Measurements from ENCODE around the gene GSPT1.

The GSPT1 gene

GRCh38 chr16:11909653-11910545 is 5.9 kb downstream of the GSPT1 start:
- DNase-seq: no peak

GRCh38 chr16:11907160-11907970 is 8.4 kb downstream of the GSPT1 start:
- no peak for DNase-seq

- no peak for DNase-seq
Observed at GRCh38 chr16:11903906-11904305, 11.8 kb downstream of the GSPT1 start.

GRCh38 chr16:11901091-11901490 is 14.7 kb downstream of the GSPT1 start:
- DNase-seq: no peak

- no peak for DNase-seq
Observed at GRCh38 chr16:11896486-11897176, 19.1 kb downstream of the GSPT1 start.

GRCh38 chr16:11893571-11893970 is 22.2 kb downstream of the GSPT1 start:
- no peak for DNase-seq

GRCh38 chr16:11892761-11893160 is 23.0 kb downstream of the GSPT1 start:
- DNase-seq: no peak

- no peak for DNase-seq
Observed at GRCh38 chr16:11890231-11890965, 25.4 kb downstream of the GSPT1 start.

DNA sequence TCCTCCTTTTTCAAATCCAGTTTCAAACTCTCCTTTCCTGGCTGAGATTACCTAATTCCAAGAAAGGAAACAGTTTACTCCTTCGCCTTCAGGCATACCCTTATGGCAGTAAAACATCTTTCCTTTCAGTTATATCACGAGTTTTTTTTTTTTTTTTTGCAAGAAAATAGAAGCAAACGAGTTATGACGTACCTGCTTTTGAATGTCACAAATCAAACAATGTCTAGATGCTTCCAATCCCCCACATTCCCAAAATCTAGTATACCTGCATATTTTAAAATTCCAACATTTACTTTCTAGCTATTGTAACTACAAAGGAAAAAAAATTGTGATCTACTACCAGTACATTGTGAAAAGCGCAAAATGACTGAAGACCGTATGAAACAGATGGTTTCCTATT is 28.9 kb downstream of the GSPT1 start:
- DNase-seq: no peak

- DNase-seq: no peak
Observed at GRCh38 chr16:11884035-11884434, 31.7 kb downstream of the GSPT1 start.

DNA sequence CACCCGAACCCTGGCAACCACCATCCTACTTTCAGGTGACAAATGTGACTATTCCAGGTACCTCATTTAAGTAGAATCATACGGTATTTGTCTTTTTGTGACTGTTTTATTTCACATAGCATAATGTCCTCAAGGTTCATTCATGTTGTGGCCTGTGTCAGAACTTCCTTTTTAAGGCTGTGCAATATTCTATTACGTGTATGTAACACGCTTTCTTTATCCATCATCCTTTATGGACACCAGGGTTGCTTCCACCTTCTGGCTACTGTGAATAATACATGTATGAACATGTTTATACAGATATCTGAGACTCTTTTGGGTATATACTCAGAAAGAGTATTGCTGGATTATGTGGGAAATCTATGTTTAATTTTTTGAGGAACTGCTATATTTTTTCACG is 35.7 kb downstream of the GSPT1 start:
- DNase-seq: no peak

DNA sequence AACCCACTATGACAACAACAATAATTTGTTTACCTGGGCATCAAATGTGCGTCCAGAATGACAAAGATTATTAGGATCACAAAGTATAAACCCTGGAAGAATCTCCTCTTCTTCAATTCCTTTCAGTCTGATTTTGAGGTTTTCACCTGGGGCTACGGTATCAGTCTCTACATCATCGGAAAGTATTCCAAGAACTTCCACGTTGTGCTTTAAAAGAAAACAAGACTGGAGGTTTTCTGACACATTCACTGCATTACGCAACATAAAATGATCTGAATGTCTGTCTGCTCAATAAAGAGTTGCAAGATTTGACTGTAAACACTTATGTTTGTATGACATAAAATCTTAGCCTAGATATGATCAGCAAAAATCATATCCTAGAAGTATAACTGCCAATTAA is 38.4 kb downstream of the GSPT1 start:
- DNase-seq: no peak

- DNase-seq: no peak
Observed at GRCh38 chr16:11876306-11876705, 39.5 kb downstream of the GSPT1 start.

GRCh38 chr16:11875721-11876120 is 40.0 kb downstream of the GSPT1 start:
- DNase-seq: no peak

DNA sequence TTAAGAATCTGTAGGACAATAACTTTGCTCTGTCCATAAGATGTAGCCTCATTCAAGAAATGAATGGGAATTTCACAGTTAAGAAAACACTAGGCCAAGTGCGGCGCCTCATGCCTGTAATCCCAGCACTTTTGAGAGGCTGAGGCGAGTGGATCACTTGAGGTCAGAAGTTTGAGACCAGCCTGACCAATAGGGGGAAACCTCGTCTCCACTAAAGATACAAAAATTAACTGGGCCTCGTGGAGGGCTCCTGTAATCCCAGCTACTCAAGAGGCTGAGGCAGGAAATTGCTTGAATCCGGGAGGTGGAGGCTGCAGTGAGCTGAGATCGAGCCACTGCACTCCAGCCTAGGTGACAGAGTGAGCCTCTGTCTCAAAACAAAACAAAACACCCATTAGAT is 44.6 kb downstream of the GSPT1 start:
- DNase-seq: no peak

GRCh38 chr16:11870399-11870798 is 45.4 kb downstream of the GSPT1 start:
- no peak for DNase-seq

DNA sequence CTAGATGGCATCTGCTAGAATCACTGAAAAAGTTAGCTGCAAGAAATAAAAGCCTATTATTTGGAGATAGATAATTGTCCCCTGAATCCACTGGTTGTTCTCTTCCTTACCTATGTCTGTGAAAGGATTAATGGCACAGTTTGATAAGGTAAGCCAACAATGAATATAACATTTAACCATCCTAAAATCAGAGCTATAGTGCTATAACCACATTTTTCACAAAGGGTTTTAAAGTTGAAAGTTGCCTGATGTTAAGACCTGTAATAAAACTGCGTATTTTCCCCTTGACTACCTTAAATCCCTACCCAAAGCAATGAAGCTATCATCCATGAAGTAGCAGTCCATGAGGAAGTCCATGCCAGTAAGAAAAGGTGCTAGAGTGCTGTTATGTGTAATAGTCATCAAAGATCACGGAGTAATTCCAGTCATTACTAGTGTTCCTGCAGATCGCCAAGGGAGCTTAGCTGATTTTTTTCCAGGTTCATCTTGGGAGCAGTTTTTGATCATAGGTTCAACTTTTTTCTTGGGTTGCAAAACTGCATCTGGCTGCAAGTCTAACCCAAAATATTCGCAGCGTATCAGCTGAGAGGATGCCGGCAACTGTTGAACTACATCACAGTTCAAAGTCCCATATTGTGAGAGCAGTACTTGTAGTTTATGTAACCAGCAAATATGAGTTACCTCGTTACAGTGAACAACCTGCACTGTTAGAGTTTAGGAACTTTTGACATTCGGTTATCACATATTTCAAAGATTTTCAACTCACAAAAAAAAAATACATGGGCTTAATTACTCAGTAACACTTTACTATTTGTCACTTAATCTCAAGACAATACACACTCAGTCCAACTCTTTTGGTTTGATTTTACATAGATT is 46.2 kb downstream of the GSPT1 start:
- no peak for DNase-seq

- no peak for DNase-seq
Observed at GRCh38 chr16:11868412-11868980, 47.3 kb downstream of the GSPT1 start.

- no peak for DNase-seq
Observed at GRCh38 chr16:11862489-11862888, 53.3 kb downstream of the GSPT1 start.

GRCh38 chr16:11857161-11857560 is 58.6 kb downstream of the GSPT1 start:
- no peak for DNase-seq

DNA sequence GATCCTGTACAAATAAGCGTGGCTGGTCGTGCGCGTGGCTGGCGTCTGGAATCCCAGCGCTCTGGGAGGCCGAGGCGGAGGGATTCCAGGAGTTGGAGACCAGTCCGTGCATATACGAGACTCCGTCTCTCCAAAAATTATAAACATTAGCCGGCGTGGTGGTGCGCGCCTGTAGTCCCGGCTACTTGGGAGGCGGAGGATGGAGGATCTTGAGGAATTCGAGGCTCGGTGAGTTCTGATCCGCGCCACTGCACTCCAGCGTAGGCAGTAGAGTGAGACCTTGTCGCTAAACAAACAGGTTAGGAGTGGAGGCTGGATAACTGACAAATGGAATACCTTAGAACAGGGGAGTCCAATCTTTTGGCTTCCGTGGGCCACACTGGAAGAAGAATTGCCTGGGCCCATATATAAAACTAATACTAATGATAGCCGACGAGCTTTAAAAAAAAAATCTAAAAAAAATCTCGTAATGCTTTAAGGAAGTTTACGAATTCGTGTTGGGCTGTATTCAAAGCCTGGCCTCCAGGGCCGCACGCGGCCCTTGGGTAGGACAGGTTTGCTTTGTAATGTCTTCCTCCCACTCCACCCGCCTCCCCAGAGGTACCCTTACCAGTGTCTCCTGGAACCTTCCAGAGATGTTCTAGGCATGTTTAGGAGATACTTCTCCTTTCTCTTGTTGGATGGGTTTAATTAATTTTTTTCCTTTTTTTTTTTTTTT is 63.5 kb downstream of the GSPT1 start:
- no peak for DNase-seq
